Activated CD4-positive, CD25-positive, alpha-beta regulatory T cell treated with anti-CD3 and anti-CD28 coated beads, Interleukin-2, amount 50 U/mL, for 16 hours (primary cell): ENCODE data around the gene NUDT7.

Experiments used
- DNase-seq: peaks from one replicate; pipeline ENCODE4 v3.0.0-alpha.2; 2020; ENCODE audit warnings: low read depth, low spot score

Gene NUDT7

DNA sequence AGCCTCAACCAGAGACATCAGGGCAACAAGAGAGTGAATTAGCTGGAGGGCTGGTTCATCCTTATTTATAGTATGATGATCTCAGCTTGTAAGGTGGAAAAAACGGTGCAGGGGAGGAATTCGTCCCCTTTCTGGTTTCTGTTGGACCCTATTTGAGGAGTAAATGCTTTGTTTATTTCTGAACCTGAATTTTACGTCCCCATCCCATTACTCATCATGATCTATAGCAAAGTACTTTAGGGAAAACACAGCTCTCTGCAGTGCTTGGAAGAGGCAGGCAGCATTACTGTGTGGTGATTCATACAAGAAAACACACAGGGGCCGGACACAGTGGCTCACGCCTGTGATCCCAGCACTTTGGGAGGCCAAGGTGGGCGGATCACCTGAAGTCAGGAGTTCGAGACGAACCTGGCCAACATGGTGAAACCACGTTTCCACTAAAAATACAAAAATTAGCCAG, 58.1 kb downstream of the NUDT7 start:
- no peak for DNase-seq

DNA sequence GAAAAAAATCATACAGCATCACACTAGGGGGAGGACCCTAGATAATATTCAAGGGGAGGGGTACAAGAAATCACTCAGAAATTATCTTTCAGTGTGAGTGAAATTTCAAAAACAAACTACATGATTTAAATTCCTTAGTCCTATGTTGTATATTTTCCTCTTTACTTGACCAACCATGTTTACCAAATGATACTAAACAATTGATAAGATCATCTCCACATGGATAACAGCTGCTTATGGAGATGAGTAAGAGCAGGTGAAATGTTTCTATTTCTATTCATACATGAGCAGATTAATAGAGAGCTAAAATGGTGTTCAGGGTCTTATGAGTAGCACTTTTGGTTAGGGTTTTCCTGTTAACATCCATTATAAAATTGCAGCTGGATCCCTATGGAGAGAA, 58.8 kb downstream of the NUDT7 start:
- DNase-seq: no peak

DNA sequence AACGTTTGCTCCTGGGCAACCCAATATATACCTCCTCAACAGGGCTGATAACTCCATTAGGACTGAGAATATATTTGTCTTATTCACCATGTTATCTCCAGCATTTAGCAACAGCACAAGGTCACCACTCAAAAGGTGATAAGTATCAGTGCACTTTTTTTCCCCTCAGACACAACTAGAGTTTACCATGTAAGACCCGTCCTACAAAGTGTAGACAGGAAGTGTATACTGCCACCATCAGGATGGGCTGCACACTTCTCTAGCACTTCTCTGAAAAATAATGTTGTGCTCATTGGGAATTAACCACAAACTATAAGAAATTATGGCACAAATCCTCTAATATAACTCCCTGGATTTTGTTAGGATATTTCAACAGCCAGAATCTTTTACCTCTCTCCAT, 60.4 kb downstream of the NUDT7 start:
- no peak for DNase-seq

DNA sequence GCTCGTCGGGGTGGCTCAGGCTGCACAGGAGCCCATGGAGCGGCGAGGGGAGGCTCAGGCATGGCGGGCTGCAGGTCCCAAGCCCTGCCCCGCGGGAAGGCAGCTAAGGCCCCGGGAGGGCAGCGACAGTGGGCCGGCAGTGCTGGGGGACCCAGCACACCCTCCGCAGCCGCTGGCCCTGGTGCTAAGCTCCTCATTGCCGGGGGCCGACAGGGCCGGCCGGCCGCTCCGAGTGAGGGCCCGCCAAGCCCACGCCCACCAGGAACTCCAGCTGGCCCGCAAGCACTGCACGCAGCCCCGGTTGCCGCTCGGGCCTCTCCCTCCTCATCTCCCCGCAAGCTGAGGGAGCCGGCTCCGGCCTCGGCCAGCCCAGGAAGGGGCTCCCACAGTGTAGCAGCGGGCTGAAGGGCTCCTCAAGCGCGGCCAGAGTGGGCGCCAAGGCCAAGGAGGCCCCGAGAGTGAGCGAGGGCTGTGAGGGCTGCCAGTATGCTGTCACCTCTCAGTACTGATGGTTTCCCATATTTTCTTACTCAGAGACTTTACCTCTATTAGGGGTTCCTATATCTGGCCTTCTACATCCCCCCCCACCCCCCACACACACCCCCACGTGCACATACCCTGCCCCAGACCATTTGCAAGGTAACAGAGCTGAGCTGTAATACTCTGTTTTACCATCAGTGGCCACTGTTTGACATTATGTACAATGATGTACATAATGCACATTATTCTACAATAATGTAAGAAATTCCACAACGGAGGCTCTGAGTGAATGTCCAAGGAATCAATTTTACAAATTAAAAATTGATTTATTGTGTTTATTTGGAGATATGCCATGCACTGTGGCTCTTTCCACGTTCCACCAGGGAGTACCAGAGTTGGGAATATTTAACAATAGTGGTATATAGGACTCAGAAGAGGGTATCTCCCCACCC, 62.4 kb downstream of the NUDT7 start:
- no peak for DNase-seq

DNA sequence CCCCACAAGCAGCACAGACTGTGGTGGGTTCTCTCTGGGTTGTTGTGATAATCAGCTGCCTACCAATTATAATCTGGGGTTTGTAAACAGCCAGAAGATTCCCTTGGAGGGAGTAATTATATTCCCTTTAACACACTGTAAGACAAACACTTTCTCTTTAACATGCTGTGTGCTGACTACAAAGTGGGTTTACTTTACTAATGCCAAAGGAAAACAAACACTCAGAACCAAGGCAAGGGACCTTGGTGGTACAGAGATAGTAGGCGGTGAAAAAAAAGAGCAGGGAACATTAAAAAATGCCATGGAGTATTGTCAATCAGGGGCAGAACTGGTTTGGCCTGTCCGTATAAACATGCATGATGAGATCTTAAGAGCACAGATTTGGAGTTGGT, 63.1 kb downstream of the NUDT7 start:
- no peak for DNase-seq

DNA sequence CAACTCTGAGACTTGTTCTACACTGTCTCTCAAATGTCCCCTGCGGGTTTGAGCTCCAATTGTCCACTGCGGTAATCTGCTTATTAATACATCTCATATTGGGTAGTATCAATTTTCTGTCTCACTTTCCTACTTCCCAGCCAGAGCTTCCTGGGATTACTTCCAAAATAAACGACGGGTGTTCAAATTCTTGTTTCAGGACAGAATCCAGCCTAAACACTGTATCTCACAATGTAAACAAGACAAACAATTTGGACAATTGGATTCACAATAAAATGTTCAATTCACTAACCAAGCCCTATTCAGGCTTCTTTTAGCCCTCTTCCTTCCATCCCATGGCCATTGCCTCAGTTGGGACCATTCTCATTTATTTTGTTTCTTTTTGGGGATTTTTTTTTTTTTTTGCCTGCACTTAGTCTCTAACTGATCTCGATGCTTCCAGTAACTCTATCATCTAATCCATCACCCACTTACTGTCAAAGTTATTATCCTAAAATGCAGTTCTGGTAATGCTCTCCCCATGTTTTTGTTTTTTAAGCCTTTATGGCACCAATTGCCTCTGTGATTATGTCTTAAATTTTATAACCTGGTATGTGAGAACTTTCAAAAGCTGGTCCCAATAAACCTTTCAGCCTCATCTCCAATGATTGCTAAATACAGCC, 64.0 kb downstream of the NUDT7 start:
- DNase-seq: no peak

DNA sequence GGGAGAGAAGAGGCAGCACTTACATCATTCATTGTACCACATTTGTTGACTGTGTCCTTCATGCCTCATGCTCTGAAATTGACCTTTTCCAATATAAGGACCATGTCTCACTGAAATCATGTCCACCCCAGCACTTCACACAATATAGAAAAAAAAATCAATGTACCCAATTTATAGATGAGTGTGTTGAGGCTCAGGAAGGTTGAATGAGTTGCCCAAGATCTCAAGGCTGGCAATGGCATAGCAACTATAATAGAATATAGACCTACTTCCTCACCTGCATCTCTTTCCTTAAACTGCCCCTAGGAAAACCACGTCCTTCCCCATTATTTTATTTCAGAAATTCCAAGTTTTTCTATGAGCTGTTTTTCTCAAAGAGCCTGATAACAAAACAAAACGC, 65.1 kb downstream of the NUDT7 start:
- no peak for DNase-seq

DNA sequence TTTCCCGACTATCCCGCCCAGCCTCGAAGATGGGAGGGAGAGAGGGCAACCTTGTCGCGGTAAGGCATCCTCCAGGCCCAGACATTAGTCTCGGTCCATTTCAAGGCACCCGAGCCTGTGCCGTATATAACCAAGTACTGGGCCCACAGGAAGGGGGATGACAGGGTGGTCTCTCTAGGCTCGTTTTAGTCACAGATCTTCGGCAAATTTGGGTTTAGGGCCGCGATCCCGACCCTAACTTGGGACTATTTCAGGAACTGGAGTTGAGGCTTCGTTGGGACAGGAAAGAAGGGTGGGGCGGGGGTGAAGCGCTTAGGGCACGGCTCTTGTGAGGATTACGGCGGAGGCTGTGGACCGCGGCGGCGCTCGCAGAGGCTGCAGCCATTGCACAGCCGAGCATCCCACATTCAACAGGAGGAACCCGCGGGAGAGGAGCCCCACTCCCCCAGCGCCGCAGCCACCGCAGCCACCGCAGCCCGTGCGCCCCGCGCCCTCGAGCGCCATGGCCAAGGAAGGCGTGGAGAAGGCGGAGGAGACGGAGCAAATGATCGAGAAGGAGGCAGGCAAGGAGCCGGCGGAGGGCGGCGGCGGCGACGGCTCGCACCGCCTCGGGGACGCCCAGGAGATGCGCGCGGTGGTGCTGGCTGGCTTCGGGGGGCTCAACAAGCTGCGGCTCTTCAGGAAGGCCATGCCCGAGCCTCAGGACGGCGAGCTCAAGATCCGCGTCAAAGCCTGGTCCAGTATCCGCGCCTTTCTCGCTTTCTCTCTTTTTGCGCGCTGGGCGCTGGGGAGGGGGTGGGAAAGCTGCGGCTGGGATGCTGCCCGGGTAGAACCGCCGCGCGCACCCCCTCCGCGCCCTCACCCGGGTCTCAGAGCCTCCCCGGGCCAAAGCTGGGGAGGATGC, 66.1 kb downstream of the NUDT7 start, which contains the start of gene VAT1L:
TSS of gene VAT1L (plus strand) at position 384 of the 904 bp plus-strand sequence. CDS start at position 503, 119 bp downstream.
- DNase-seq: no peak

DNA sequence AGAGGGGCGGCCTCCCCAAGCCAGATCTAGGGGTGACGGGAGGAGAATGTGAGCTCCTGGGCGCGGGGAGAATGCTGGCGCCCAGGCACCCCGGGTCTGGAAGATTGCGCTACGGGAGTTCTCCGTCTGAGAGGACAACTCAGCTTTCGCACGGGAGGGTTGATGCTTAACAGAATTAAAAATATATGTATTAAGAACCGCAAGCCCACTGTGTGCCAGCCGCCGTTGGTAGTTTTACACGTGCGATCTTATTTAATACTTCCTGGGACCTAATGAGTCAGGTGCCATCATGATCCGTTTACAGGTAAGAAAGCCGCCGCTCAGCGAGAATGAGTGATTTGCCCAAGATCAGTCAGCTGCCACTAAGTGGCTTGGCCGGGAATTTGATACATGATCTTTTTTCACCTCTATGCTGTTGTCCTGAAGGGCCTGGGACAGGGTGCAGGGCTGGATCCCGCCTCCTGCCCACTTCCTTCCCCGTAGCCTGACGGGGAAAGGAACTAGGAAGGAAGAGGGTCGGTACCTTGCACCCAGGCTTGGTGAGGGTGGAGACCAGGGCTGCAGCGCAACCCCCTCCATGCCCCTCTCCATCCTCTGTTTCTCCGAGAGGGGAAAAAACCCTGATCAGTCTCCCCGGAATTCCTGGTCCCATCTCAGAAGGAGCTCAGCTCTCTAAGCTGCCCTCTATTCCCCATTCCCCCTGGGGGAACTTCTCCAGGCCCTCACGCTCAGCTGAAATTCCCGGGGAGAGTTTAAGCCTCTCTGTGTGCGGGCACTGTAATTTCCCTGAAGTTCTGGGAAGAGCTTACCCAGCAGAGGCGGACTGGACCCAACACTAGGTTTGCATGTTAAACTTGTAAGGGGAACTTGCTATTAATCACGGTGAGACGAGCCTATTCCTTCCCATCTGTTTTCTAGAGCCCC, 67.0 kb downstream of the NUDT7 start:
- DNase-seq: no peak

DNA sequence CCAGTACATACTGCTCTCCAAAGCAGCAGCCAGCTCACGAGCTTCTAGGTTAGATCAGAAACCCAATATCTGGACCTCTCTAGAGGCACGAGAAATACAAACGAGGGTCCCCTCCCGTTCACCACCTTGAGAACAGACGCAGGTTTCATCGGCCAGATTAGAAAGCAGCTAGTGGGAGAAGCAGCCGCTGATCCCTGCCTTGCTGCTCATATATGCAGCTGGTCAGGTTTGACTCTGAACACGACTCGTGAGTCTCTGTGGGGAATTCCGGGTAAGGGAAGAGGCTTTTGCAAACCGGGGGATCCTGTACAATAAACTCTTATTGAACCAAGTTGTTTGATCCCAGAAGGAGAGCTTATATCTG, 67.7 kb downstream of the NUDT7 start:
- no peak for DNase-seq

DNA sequence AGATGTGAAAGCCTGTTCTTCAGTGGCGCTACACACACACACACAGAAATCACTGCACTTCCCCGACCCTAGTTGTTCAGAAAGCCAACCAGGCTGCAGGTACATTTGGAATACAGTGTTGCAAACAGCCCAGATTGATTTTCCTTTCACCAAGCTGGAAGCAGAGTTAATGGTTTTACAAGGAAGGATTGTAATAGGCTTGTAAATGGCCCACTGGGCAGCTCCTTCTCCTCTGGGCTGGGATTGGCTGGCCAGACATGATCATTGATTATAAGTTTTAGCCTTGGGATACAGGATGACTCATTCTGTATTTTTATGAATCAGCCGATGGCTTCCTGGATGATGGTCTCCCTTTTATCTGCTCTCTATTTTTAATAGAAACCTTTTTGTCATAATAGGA, 68.6 kb downstream of the NUDT7 start:
- no peak for DNase-seq
